Caco-2 (cell line): ENCODE data around the gene SLCO4A1. TPM values are rescaled to one million over a fixed set of nuclear protein-coding genes. Genes with fewer than 3 reads are reported as not detected.

Experiments
- BruUV-seq: library from RNA; stranded (reverse); fragments of 400-500 nt; replicated peaks from 2 replicates; lab custom pipeline; 2021; lab: Mats Ljungman, UMichigan
- CTCF ChIA-PET: fragments of 300-600 bp; sonication (Branson Sonifier 250); formaldehyde crosslinking; loops from one replicate; lab custom pipeline; 2022; ENCODE audit warnings: antibody characterized with exemption; lab: Charles Lee
- POLR2A ChIA-PET: fragments of 300-600 bp; sonication (Branson Sonifier 250); formaldehyde crosslinking; loops from one replicate; lab custom pipeline; 2022; ENCODE audit warnings: antibody characterized with exemption; lab: Charles Lee
- DNase-seq, 2 experiments: peaks; one replicate each; pipeline versions ENCODE4 v3.0.0 to v3.0.0-alpha.2; 2020 to 2022
- H3K27me3 ChIP-seq: replicated peaks from 2 replicates; pipeline ENCODE4 v1.6.0; 2011; ENCODE audit warnings: low read length; ENCODE audit not compliant: control insufficient read depth, insufficient read depth
- H3K36me3 ChIP-seq: 2 replicates; pipeline ENCODE4 v1.5.1; 2011; ENCODE audit warnings: low read length; ENCODE audit not compliant: control insufficient read depth, insufficient read depth
- H3K4me1 ChIP-seq: fragments of 250-450 bp; sonication (Bioruptor Pico); 2 replicates; pipeline ENCODE4 v1.5.1; 2020; ENCODE audit warnings: mild to moderate bottlenecking
- H3K4me3 ChIP-seq: 2 replicates; pipeline ENCODE4 v1.5.1; 2011; ENCODE audit warnings: low read depth, mild to moderate bottlenecking, control low read depth, low read length
- H3K9me3 ChIP-seq: fragments of 250-450 bp; sonication (Bioruptor Pico); 2 replicates; pipeline ENCODE4 v1.5.1; 2020; ENCODE audit warnings: mild to moderate bottlenecking, moderate library complexity
- H3K27ac Mint-ChIP-seq: one replicate; pipeline ENCODE4 v1.8.0; 2022; ENCODE audit warnings: mixed read lengths; ENCODE audit not compliant: unreplicated experiment
- H3K27me3 Mint-ChIP-seq: one replicate; pipeline ENCODE4 v1.8.0; 2022; ENCODE audit warnings: mixed read lengths; ENCODE audit not compliant: insufficient read depth, unreplicated experiment
- H3K36me3 Mint-ChIP-seq: one replicate; pipeline ENCODE4 v1.8.0; 2022; ENCODE audit warnings: mild to moderate bottlenecking, mixed read lengths; ENCODE audit not compliant: insufficient read depth, unreplicated experiment
- H3K4me1 Mint-ChIP-seq: one replicate; pipeline ENCODE4 v1.8.0; 2022; ENCODE audit warnings: low read depth, mixed read lengths; ENCODE audit not compliant: unreplicated experiment
- H3K4me3 Mint-ChIP-seq: one replicate; pipeline ENCODE4 v1.8.0; 2022; ENCODE audit warnings: mild to moderate bottlenecking, moderate library complexity, mixed read lengths; ENCODE audit not compliant: unreplicated experiment
- H3K9me3 Mint-ChIP-seq: one replicate; pipeline ENCODE4 v1.8.0; 2022; ENCODE audit warnings: mixed read lengths; ENCODE audit not compliant: unreplicated experiment
- CTCF ChIP-seq, 2 experiments: fragments of 200-600 bp in 1 of 2; IDR thresholded peaks; 1 replicate in 1 of 2; 2 replicates in 1 of 2; pipeline versions ENCODE4 v1.5.1 to v1.8.0; 2011 to 2022; ENCODE audit warnings: antibody characterized with exemption in 1 of 2, control low read depth in 1 of 2, inconsistent platforms in 1 of 2, low read depth in 1 of 2, low read length in 1 of 2, mild to moderate bottlenecking in 1 of 2, moderate library complexity in 1 of 2; ENCODE audit not compliant: insufficient read depth in 1 of 2, severe bottlenecking in 1 of 2, unreplicated experiment in 1 of 2
- intact Hi-C: fragments of 100-400 bp; cut with micrococcal nuclease; formaldehyde crosslinking; loops from one replicate; pipeline ENCODE4 v1.10.0; 2022; ENCODE audit not compliant: unreplicated experiment
- total RNA-seq: library from RNA; stranded (reverse); gene quantifications from 2 replicates; pipeline ENCODE4 v1.2.3, GENCODE V29; 2022

The SLCO4A1 gene
- total RNA-seq, 1 experiment from 2014 or later, result 18.7 TPM

- ChIA-PET CTCF (no interaction called here), POLR2A (no interaction called here)
- intact Hi-C loops, result no loop called here
- no TSS peak for BruUV-seq
- Mint-ChIP-seq H3K36me3 (no peaks in the 10 kb centered on the region), H3K27me3 (no peaks in the 10 kb centered on the region), H3K4me1 (peaks cover 28% of the 10 kb centered on the region), H3K9me3 (no peaks in the 10 kb centered on the region), H3K4me3 (no peak overlapping the region), H3K27ac (peak overlapping the region; percentile 30)
- Histone ChIP-seq H3K4me3 (no peak overlapping the region), H3K9me3 (no peaks in the 10 kb centered on the region), H3K27me3 (no peaks in the 10 kb centered on the region), H3K4me1 (peaks cover 28% of the 10 kb centered on the region), H3K36me3 (0 out of 2 replicates have a peak, but pooled peaks cover 2% of the 10 kb centered on the region)
- no peak for DNase-seq
- TF ChIP-seq CTCF (IDR thresholded peaks at IDR 0.05; ENCODE audit: insufficient read depth in 1 of 2, low read depth in 1 of 2, low read length in 1 of 2, severe bottlenecking in 1 of 2, unreplicated experiment in 1 of 2), result no peak
Measured at GRCh38 chr20:62653951-62654685, 11.8 kb downstream of the SLCO4A1 start.

GRCh38 chr20:62655282-62656196 is 13.2 kb downstream of the SLCO4A1 start:
- H3K36me3 ChIP-seq, result 0 out of 2 replicates have a peak, but pooled peaks cover 2% of the 10 kb centered on the region
- peaks cover 27% of the 10 kb centered on the region for H3K4me1 ChIP-seq
- Mint-ChIP-seq H3K4me3 (no peak overlapping the region), H3K4me1 (peaks cover 28% of the 10 kb centered on the region), H3K36me3 (peaks cover 4% of the 10 kb centered on the region), H3K27me3 (no peaks in the 10 kb centered on the region), H3K9me3 (no peaks in the 10 kb centered on the region), H3K27ac (no peak overlapping the region)
- no TSS peak for BruUV-seq
- no peak for DNase-seq
- H3K27me3 ChIP-seq, result no peaks in the 10 kb centered on the region
- no peaks in the 10 kb centered on the region for H3K9me3 ChIP-seq
- POLR2A ChIA-PET, result no interaction called here
- no peak overlapping the region for H3K4me3 ChIP-seq
- no peak for TF ChIP-seq CTCF (IDR thresholded peaks at IDR 0.05; ENCODE audit: insufficient read depth in 1 of 2, low read depth in 1 of 2, low read length in 1 of 2, severe bottlenecking in 1 of 2, unreplicated experiment in 1 of 2)
- intact Hi-C loops, result no loop called here
- CTCF ChIA-PET, result interaction anchor here (0.9 to 1.0 kb wide), 2 partner anchors 136 to 153 kb away, joined by 4 to 6 read pairs; no protein-coding TSS in a partner anchor

GRCh38 chr20:62656197-62656918 is 14.1 kb downstream of the SLCO4A1 start:
- POLR2A ChIA-PET, result no interaction called here
- Mint-ChIP-seq H3K9me3 (no peaks in the 10 kb centered on the region), H3K27me3 (no peaks in the 10 kb centered on the region), H3K4me3 (no peak overlapping the region), H3K4me1 (peaks cover 20% of the 10 kb centered on the region), H3K27ac (no peak overlapping the region), H3K36me3 (peaks cover 4% of the 10 kb centered on the region)
- H3K4me3 ChIP-seq, result no peak overlapping the region
- no TSS peak for BruUV-seq
- no peaks in the 10 kb centered on the region for H3K27me3 ChIP-seq
- intact Hi-C loops, result no loop called here
- H3K9me3 ChIP-seq, result no peaks in the 10 kb centered on the region
- DNase-seq, result no peak
- TF ChIP-seq CTCF (IDR thresholded peaks at IDR 0.05; ENCODE audit: insufficient read depth in 1 of 2, low read depth in 1 of 2, low read length in 1 of 2, severe bottlenecking in 1 of 2, unreplicated experiment in 1 of 2), result no peak
- peaks cover 19% of the 10 kb centered on the region for H3K4me1 ChIP-seq
- no peaks in the 10 kb centered on the region for H3K36me3 ChIP-seq
- CTCF ChIA-PET, result interaction anchor here (0.9 to 1.0 kb wide), 2 partner anchors 135 to 152 kb away, joined by 4 to 6 read pairs; no protein-coding TSS in a partner anchor
